Measurements from ENCODE around the gene PIAS2. TPM values are rescaled to one million over a fixed set of nuclear protein-coding genes. Genes with fewer than 3 reads are reported as not detected.

PIAS2 gene
- polyA plus RNA-seq, 1 donor (not counting 4 experiments of a cell fraction or from before 2014, with no cell fraction given) = 11.4 TPM

GRCh38 chr18:46754188-46754587 lies 163.1 kb downstream of the PIAS2 start:
- dilution Hi-C loops (cut with MboI; ENCODE audit: extremely low pct_ligation_motif_present, low sequenced_read_pairs) = no loop called here
- Histone ChIP-seq H3K27ac (ENCODE audit: control insufficient read depth, insufficient read depth, low read length) (no peak overlapping the region), H3K79me2 (ENCODE audit: control insufficient read depth, insufficient read depth, low read length) (no peaks in the 10 kb centered on the region), H3K9me3 (ENCODE audit: control insufficient read depth, low read depth, low read length) (no peaks in the 10 kb centered on the region), H3K9ac (ENCODE audit: control insufficient read depth, extremely low read depth, insufficient read depth, low read length) (no peak overlapping the region), H3K4me1 (ENCODE audit: control insufficient read depth, extremely low read depth, insufficient read depth, low read length) (no peaks in the 10 kb centered on the region), H3K4me2 (ENCODE audit: control insufficient read depth, extremely low read depth, insufficient read depth, low read depth, low read length) (no peak overlapping the region), H4K20me1 (ENCODE audit: control insufficient read depth, extremely low read depth, insufficient read depth, low read length) (no peaks in the 10 kb centered on the region), H2AFZ (ENCODE audit: control insufficient read depth, low read length) (no peak overlapping the region), H3K36me3 (ENCODE audit: control insufficient read depth in 2 of 2, extremely low read depth in 1 of 2, insufficient read depth in 2 of 2, low read length in 2 of 2) (no peaks in the 10 kb centered on the region), H3K27me3 (ENCODE audit: control insufficient read depth, extremely low read depth, insufficient read depth, low read length) (peaks cover 63% of the 10 kb centered on the region), H3K4me3 (ENCODE audit: control insufficient read depth in 2 of 3, extremely low read depth in 1 of 3, insufficient read depth in 2 of 3, low read depth in 1 of 3, low read length in 3 of 3) (no peak overlapping the region), H3K9me1 (ENCODE audit: control insufficient read depth, extremely low read depth, insufficient read depth, low read length) (no peaks in the 10 kb centered on the region)
- TF ChIP-seq, protein P1, sequence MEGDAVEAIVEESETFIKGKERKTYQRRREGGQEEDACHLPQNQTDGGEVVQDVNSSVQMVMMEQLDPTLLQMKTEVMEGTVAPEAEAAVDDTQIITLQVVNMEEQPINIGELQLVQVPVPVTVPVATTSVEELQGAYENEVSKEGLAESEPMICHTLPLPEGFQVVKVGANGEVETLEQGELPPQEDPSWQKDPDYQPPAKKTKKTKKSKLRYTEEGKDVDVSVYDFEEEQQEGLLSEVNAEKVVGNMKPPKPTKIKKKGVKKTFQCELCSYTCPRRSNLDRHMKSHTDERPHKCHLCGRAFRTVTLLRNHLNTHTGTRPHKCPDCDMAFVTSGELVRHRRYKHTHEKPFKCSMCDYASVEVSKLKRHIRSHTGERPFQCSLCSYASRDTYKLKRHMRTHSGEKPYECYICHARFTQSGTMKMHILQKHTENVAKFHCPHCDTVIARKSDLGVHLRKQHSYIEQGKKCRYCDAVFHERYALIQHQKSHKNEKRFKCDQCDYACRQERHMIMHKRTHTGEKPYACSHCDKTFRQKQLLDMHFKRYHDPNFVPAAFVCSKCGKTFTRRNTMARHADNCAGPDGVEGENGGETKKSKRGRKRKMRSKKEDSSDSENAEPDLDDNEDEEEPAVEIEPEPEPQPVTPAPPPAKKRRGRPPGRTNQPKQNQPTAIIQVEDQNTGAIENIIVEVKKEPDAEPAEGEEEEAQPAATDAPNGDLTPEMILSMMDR (optimal IDR thresholded peaks at IDR 0.05 in 1 of 3, IDR thresholded peaks at IDR 0.05 in 1 of 3, conservative IDR thresholded peaks at IDR 0.05 in 1 of 3; ENCODE audit: extremely low read depth in 1 of 3, insufficient read depth in 2 of 3, low read length in 3 of 3) = no peak
- no peak for TF ChIP-seq EZH2 (IDR thresholded peaks at IDR 0.05; ENCODE audit: low read length)
- DNase-seq (ENCODE audit: low read depth, low spot score) (no peak), FAIRE-seq (no peak)

Other genes starting within 250 kb of the PIAS2 start
- under 0.01 to 0.10 TPM (median 0.02 TPM) in 3 replicates for gene ST8SIA5, start 160.5 kb downstream of the PIAS2 start, polyA plus RNA-seq
- gene KATNAL2, start 95 bp upstream of the PIAS2 start, polyA plus RNA-seq = 0.66 to 1.4 TPM (median 1.1 TPM) in 3 replicates
- gene ELOA2, start 118.1 kb upstream of the PIAS2 start, polyA plus RNA-seq = not detected in 3 replicates
- 5.3 to 17.7 TPM (median 10.9 TPM) in 3 replicates for gene HDHD2, start 233.0 kb upstream of the PIAS2 start, polyA plus RNA-seq

Data from keratinocyte (primary cell).